ENCODE measurements around the gene CAVIN1. TPM values are rescaled to one million over a fixed set of nuclear protein-coding genes. Genes with fewer than 3 reads are reported as not detected.

CAVIN1 gene
- total and polyA plus RNA-seq, 2 experiments from 2014 or later, result 18.1 to 35.7 TPM

DNA sequence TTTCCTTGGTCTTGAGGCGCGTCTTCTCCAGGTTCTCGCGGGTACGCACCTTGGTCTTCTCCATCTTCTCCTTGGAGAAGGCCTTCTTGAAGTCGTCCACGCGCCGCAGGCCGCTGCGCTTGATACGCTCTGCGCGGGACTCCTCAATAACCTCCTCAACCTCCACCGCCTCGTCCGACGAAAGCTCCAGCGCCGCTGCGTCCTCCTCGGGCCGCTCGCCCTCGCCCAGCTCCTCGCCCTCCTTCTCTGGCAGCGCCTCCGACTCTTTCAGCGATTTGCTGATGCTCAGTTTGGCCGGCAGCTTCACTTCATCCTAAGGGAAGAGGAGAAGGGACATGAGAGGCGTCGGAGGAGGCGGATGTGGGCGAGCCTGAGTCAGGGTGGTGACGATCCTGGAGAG lies 18.0 kb downstream of the CAVIN1 start (continued):
- TF ChIP-seq, protein P1, sequence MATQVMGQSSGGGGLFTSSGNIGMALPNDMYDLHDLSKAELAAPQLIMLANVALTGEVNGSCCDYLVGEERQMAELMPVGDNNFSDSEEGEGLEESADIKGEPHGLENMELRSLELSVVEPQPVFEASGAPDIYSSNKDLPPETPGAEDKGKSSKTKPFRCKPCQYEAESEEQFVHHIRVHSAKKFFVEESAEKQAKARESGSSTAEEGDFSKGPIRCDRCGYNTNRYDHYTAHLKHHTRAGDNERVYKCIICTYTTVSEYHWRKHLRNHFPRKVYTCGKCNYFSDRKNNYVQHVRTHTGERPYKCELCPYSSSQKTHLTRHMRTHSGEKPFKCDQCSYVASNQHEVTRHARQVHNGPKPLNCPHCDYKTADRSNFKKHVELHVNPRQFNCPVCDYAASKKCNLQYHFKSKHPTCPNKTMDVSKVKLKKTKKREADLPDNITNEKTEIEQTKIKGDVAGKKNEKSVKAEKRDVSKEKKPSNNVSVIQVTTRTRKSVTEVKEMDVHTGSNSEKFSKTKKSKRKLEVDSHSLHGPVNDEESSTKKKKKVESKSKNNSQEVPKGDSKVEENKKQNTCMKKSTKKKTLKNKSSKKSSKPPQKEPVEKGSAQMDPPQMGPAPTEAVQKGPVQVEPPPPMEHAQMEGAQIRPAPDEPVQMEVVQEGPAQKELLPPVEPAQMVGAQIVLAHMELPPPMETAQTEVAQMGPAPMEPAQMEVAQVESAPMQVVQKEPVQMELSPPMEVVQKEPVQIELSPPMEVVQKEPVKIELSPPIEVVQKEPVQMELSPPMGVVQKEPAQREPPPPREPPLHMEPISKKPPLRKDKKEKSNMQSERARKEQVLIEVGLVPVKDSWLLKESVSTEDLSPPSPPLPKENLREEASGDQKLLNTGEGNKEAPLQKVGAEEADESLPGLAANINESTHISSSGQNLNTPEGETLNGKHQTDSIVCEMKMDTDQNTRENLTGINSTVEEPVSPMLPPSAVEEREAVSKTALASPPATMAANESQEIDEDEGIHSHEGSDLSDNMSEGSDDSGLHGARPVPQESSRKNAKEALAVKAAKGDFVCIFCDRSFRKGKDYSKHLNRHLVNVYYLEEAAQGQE (IDR thresholded peaks at IDR 0.05; ENCODE audit: unreplicated experiment), result no peak
- TF ChIP-seq ZNF331 (CRISPR knock-in tag; IDR thresholded peaks at IDR 0.05; ENCODE audit: low read depth) (no peak), EZH2phosphoT487 (IDR thresholded peaks at IDR 0.05; ENCODE audit: unreplicated experiment) (no peak), JUNB (IDR thresholded peaks at IDR 0.05; ENCODE audit: unreplicated experiment) (no peak)
- TF ChIP-seq, protein P2, sequence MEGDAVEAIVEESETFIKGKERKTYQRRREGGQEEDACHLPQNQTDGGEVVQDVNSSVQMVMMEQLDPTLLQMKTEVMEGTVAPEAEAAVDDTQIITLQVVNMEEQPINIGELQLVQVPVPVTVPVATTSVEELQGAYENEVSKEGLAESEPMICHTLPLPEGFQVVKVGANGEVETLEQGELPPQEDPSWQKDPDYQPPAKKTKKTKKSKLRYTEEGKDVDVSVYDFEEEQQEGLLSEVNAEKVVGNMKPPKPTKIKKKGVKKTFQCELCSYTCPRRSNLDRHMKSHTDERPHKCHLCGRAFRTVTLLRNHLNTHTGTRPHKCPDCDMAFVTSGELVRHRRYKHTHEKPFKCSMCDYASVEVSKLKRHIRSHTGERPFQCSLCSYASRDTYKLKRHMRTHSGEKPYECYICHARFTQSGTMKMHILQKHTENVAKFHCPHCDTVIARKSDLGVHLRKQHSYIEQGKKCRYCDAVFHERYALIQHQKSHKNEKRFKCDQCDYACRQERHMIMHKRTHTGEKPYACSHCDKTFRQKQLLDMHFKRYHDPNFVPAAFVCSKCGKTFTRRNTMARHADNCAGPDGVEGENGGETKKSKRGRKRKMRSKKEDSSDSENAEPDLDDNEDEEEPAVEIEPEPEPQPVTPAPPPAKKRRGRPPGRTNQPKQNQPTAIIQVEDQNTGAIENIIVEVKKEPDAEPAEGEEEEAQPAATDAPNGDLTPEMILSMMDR (conservative IDR thresholded peaks at IDR 0.05; ENCODE audit: low read depth in 2 of 2), result no peak

DNA sequence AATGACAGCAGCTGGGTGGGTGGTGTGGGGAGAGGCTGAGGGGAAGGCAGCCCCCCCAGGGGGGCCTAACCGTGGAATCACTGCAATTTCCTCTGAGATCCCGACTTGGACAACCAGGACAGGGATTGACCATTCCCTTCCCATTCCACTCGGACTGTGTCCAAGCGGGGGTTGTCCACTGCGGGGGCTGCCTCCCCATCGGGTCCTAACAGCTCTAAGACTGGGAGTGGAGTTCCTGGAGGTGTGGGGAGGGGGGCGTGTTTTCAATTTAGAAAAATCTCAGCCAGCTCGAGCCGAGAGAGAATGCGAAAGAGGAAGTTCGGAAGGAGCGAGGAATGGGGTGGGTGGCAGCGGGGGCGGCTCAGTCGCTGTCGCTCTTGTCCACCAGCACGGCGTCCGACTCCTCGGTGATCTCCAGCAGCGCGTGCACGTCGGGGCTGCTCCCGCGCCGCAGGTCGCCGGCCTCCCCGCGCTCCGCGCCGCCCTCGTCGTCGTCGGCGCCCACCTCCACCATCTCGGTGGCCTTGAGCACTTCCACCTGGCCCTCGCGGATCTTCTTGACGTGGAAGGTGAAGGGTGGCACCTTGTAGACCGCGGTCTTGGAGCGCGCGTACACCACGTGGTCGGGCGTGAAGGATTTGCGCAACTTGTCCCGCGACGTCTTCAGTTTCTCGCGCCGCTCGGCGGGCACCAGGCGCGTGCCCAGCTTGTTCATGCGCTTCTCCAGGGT lies 18.6 kb downstream of the CAVIN1 start:
- Histone ChIP-seq H3K27ac (ENCODE audit: low read depth) (no peak overlapping the region), H2AFZ (no peak overlapping the region), H3K36me3 (ENCODE audit: insufficient read depth) (no peaks in the 10 kb centered on the region), H3F3A (replicated peaks; ENCODE audit: low read depth) (peaks cover 14% of the 10 kb centered on the region; the same call in 1 of the 2 replicates), H3K9me2 (ENCODE audit: insufficient read depth) (no peaks in the 10 kb centered on the region), H3K79me2 (replicated peaks; ENCODE audit: insufficient read depth) (no peaks in the 10 kb centered on the region), H4K20me1 (replicated peaks; ENCODE audit: insufficient read depth) (peaks cover 7% of the 10 kb centered on the region; the same call in 1 of the 2 replicates), H3K4me2 (no peak overlapping the region), H3K4me1 (ENCODE audit: insufficient read depth) (peaks cover 52% of the 10 kb centered on the region), H3K4me3 (no peak overlapping the region), H3K27me3 (ENCODE audit: insufficient read depth) (no peaks in the 10 kb centered on the region)
- Mint-ChIP-seq H3K36me3 (ENCODE audit: low read depth) (no peaks in the 10 kb centered on the region; the same call in 2 of the 3 replicates), H3K4me3 (no peak overlapping the region), H3K27ac (no peak overlapping the region), H3K4me1 (peaks cover 49% of the 10 kb centered on the region), H3K9me3 (no peaks in the 10 kb centered on the region), H3K27me3 (ENCODE audit: insufficient read depth, low read depth, poor library complexity) (peaks cover 11% of the 10 kb centered on the region)
- DNase-seq (ENCODE audit: low spot score) (no peak), ATAC-seq (no peak)
- TF ChIP-seq ZNF114 (CRISPR knock-in tag; IDR thresholded peaks at IDR 0.05), result no peak
- TF ChIP-seq, protein P1 (IDR thresholded peaks at IDR 0.05; ENCODE audit: unreplicated experiment), result no peak
- no peak for TF ChIP-seq ZNF331 (CRISPR knock-in tag; IDR thresholded peaks at IDR 0.05; ENCODE audit: low read depth)
- no peak for TF ChIP-seq STAT1 (IDR thresholded peaks at IDR 0.05; ENCODE audit: unreplicated experiment)
- no peak for TF ChIP-seq EZH2phosphoT487 (IDR thresholded peaks at IDR 0.05; ENCODE audit: unreplicated experiment)
- TF ChIP-seq, protein P2 (conservative IDR thresholded peaks at IDR 0.05; ENCODE audit: low read depth in 2 of 2), result no peak
- TF ChIP-seq NANOG (IDR thresholded peaks at IDR 0.05; ENCODE audit: borderline replicate concordance), result no peak
- TF ChIP-seq, protein P3, sequence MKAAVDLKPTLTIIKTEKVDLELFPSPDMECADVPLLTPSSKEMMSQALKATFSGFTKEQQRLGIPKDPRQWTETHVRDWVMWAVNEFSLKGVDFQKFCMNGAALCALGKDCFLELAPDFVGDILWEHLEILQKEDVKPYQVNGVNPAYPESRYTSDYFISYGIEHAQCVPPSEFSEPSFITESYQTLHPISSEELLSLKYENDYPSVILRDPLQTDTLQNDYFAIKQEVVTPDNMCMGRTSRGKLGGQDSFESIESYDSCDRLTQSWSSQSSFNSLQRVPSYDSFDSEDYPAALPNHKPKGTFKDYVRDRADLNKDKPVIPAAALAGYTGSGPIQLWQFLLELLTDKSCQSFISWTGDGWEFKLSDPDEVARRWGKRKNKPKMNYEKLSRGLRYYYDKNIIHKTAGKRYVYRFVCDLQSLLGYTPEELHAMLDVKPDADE (IDR thresholded peaks at IDR 0.05), result no peak
- TF ChIP-seq CREB1 (CRISPR knock-in tag; IDR thresholded peaks at IDR 0.05; ENCODE audit: low read depth), result no peak
- no peak for TF ChIP-seq EZH2 (IDR thresholded peaks at IDR 0.05; ENCODE audit: low read depth, unreplicated experiment)
- no peak for TF ChIP-seq JUNB (IDR thresholded peaks at IDR 0.05; ENCODE audit: unreplicated experiment)
- TF ChIP-seq POLR2AphosphoS5 (IDR thresholded peaks at IDR 0.05; ENCODE audit: low read depth), result no peak

Measured in GM23338 (cell line).